Stimulated activated CD8-positive, alpha-beta memory T cell treated with anti-CD3 and anti-CD28 coated beads, Interleukin-2, amount 100 ng/mL, for 48 hours (primary cell): ENCODE data around the gene PTHLH.

Experiments used
- DNase-seq, 2 donors: peaks; one replicate each; pipeline ENCODE4 v3.0.0-alpha.2; 2020; ENCODE audit warnings: low read depth in 2 of 2

The PTHLH gene

DNA sequence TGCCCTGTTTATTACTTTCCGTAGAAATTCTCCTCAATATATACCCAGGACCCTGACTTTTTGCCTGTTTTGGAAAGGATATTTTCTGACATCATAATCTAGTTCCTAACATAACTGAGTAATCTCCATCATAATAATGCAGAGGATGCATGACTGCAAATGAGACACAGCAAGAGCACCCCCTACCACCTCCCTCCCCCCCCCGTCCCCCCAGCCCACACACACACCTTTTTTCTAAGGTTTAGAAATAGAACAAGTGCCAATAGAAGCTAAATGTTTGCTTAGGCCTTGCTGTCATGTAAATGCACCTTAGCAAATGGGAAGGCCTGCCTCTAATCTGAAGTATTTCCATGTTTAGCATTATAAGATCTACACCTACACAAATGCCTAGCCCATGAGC lies at the start of gene PTHLH:
TSS of gene PTHLH (minus strand) at position 13 of the 400 bp plus-strand sequence. CDS start 3,239 bp downstream, outside the sequence.
- DNase-seq = no peak

DNA sequence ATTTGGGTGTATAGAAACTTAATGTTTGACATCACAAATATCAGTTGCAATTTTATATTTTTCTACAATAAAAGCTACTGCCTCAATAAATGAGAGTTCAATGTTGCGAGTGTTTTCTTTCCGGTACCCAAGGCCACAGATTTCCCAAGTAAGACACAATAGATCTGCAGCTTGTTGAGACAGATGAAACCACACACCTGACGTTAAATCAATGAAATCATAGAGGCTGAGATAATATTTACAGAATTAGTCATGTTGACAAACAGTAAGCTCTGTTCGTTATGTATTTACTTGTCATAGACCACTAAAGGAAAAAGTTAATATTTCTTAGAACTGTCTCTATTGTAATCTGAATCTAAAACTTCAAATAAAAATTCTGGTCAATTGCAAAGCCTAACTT lies 49.2 kb upstream of the PTHLH start:
- DNase-seq = no peak

- no peak for DNase-seq
Observed at GRCh38 chr12:28017873-28018255, 45.3 kb upstream of the PTHLH start.

- DNase-seq = no peak
Observed at GRCh38 chr12:28017126-28017872, 44.8 kb upstream of the PTHLH start.

- DNase-seq = no peak
Observed at GRCh38 chr12:28015165-28015564, 42.6 kb upstream of the PTHLH start.

DNA sequence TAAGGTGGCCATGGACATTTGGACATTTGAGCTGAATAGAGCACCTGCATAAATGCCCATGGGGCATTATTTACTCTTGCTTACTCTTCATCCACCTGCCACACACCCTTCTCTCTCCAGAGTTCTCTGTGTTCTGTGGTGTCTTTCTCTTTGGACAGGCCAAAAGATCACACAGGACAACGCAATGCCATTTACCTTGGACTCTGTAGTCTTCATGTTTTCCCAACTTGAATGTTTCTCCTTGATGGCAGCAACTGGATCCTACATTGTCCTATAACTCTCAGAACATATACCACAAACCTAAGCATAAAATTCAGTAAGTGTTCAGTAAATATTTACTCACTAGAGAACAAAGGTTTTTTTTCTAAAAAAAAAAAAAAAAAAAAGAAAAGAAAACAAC lies 41.7 kb upstream of the PTHLH start:
- no peak for DNase-seq

- DNase-seq = no peak
Observed at GRCh38 chr12:28012333-28012918, 39.9 kb upstream of the PTHLH start.

- DNase-seq = no peak
Observed at GRCh38 chr12:28010036-28010435, 37.5 kb upstream of the PTHLH start.

- DNase-seq = no peak
Observed at GRCh38 chr12:27999970-28000369, 27.4 kb upstream of the PTHLH start.

GRCh38 chr12:27999521-27999920 lies 27.0 kb upstream of the PTHLH start:
- DNase-seq = no peak

- DNase-seq = no peak
Observed at GRCh38 chr12:27998658-27999057, 26.1 kb upstream of the PTHLH start.

GRCh38 chr12:27998170-27998569 lies 25.6 kb upstream of the PTHLH start:
- DNase-seq = no peak

DNA sequence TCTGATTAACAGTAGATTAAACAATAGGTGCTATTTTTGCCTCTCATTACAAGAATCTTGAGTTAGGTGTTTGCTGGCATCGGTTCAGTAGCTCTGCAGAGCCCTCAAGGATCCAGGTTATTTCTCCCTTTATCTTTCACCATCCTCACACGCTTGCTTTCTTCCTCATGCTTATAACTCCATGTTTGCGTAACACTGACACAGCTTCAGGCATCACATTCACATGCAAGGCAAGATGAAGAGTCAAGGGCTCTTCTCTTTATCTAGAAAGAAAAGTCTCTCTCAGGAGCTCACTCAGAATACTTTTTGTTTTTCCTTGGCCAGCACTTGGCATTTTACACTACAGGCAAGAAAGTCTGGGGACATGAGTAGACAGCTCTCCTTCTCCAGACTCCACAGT lies 24.2 kb upstream of the PTHLH start:
- no peak for DNase-seq

GRCh38 chr12:27995406-27995805 lies 22.9 kb upstream of the PTHLH start:
- no peak for DNase-seq

GRCh38 chr12:27988594-27989233 lies 16.2 kb upstream of the PTHLH start:
- DNase-seq = no peak

DNA sequence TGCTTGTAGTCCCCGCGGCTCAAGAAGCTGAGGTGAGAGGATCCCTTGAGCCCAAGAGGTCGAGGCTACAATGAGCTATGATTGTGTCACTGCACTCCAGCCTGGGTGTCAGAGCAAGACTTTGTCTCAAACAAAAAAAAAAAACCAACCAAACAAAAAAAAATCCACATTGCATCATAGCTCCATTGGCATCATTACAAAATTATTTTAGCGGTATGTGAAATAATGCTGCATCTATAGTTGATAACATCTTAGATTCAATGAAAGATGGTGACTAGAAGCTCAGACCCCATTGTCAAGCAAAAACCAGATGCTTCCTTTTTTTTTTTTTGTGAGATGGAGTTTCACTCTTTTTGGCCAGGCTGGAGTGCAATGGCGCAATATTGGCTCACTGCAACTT lies 14.8 kb upstream of the PTHLH start:
- no peak for DNase-seq

DNA sequence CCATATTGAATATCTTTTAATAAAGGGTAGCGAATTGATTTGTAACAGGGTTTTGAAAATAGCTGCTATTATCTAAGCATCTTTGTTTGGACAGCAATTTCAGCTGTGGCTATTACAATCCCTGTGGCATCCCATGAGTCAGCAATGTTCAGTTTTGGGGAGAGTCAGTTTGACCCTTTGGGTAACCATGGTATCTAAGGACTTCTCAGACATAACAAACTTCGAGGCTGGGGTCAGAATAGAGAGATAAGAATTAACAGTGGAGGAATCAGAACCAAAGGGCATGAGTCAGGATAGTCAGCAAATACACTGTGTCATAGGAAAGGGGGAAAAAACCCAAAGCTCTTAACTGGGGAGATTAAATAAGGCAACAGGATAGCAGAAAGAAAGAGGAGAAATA lies 11.7 kb upstream of the PTHLH start:
- DNase-seq = no peak

GRCh38 chr12:27982951-27983350 lies 10.4 kb upstream of the PTHLH start:
- no peak for DNase-seq

DNA sequence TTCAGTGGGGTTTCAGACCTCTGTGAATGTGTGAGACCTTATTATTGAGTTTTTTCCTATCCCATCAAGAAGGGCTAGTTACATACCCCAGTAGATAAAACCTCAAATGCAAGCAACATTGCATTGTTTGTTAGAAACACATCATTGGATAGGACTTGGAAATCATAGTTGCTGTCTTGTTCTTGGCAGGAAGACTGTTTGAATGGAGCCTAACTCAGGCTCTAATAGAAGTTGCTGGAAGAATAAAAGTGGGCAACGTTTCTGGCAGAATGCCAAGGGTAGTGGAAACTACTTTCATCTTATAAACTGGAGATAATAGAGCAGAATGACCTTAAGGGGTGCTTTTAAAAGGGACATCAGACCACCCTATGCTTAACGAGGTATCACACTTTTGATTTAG lies 9.9 kb upstream of the PTHLH start:
- no peak for DNase-seq

- no peak for DNase-seq
Observed at GRCh38 chr12:27981874-27982273, 9.3 kb upstream of the PTHLH start.

- DNase-seq = no peak
Observed at GRCh38 chr12:27979145-27979544, 6.6 kb upstream of the PTHLH start.

DNA sequence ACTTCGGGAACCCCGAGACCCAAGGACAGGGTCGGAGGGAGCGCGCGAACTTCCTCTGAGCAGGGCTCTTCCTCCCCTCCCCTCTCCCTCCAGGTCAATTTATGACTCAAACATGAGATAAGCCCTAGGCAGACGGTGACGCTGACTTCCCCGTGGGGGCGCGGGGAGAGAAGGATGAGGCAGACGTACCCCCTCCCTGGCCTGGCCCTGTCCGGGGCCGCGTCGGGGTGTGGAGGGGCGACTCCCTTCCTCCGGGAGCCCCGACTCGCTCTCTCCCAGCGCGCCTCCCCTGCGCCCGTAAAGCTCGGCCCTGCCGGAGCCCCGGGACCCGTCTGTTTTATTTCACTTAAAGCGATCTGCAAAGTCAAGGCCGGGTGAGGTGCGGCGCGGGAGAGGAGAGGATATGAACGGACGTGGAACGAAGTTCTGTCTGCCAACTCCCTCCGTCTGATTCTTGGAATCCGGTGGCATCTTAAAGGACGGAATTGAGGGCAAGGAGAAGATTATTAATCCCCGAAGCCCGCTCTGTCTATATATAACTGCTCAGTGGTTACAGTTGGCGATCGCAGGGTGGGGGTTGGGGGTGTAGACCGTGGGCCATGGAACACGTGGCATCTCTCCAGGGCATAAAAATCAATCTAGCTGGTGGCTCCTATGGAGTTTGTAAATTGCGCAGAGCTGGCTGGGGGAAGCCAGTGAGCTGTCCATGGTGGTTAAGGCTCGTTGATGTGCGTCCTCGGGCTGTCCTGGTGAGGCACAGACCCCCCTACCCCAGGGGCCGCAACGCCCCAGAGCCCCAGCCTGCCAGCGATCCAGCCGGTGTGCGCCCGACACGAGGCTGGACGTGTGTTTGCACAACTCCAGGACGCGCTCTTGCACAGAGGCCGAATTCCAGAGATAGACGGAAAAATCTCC lies 2.9 kb upstream of the PTHLH start:
- no peak for DNase-seq
